K562 (cell line): ENCODE results near the gene MEF2D. TPM values are rescaled to one million over a fixed set of nuclear protein-coding genes. Genes with fewer than 3 reads are reported as not detected.
A peak's percentile ranks its signal among the peaks of the same experiment; 100 is the strongest.

ENCODE experiments used
- ATAC-seq: fragments of 200-7000 bp; cut with Tn5 transposase; 3 replicates; pipeline ENCODE4 v1.9.1; 2020; ENCODE audit warnings: moderate library complexity
- BruUV-seq: library from RNA; stranded (reverse); fragments of 400-500 nt; replicated peaks from 2 replicates; lab custom pipeline; 2021; lab: Mats Ljungman, UMichigan
- CTCF ChIA-PET: fragments of 300-600 bp; formaldehyde crosslinking; extraction: SDS; loops from one replicate; lab custom pipeline; 2021; ENCODE audit warnings: low intra/inter-chr PET ratio; lab: Yijun Ruan, JAX
- POLR2A ChIA-PET: fragments of 300-600, 350-650 bp; sonication (Branson Sonifier 250); formaldehyde crosslinking; extraction: SDS; loops from one replicate; lab custom pipeline; 2021; ENCODE audit warnings: antibody characterized with exemption, inconsistent platforms; lab: Yijun Ruan, JAX
- DNase-seq, 4 experiments: peaks; one replicate each; pipeline versions ENCODE4 v3.0.0 to v3.0.0-alpha.2; 2011 to 2018; ENCODE audit warnings: low spot score in 3 of 4, mixed read lengths in 3 of 4; ENCODE audit errors: extremely low read depth in 1 of 4
- FAIRE-seq: peaks from 2 replicates; lab custom pipeline; 2011; peaks lifted over from hg19 to GRCh38; lab: Jason Lieb, UNC
- H2AFZ ChIP-seq: 2 replicates; pipeline ENCODE4 v1.6.0; 2011; ENCODE audit warnings: low read depth, low read length, control low read depth, inconsistent platforms
- H3K27ac ChIP-seq: fragments of 200-600 bp; 3 replicates; pipeline ENCODE4 v1.8.0; 2011; ENCODE audit warnings: low read depth, mild to moderate bottlenecking, control low read depth, inconsistent platforms, low read length, moderate library complexity, mixed read lengths; ENCODE audit errors: extremely low read depth
- H3K27me3 ChIP-seq, 2 experiments: fragments of 300-600 bp in 1 of 2; 2 replicates in 1 of 2; 3 replicates in 1 of 2; pipeline versions ENCODE4 v1.6.0 to v1.8.0; 2011; ENCODE audit warnings: inconsistent platforms in 2 of 2, low read length in 2 of 2, mild to moderate bottlenecking in 1 of 2, mixed read lengths in 1 of 2, moderate library complexity in 1 of 2; ENCODE audit not compliant: control insufficient read depth in 2 of 2, insufficient read depth in 2 of 2
- H3K36me3 ChIP-seq: fragments of 300-600 bp; 3 replicates; pipeline ENCODE4 v1.8.0; 2011; ENCODE audit warnings: mild to moderate bottlenecking, low read length, inconsistent platforms; ENCODE audit not compliant: control insufficient read depth, insufficient read depth
- H3K4me1 ChIP-seq, 2 experiments: fragments of 200-600 bp in 1 of 2; replicated peaks in 1 of 2; 2 replicates in 1 of 2; 3 replicates in 1 of 2; pipeline versions ENCODE4 v1.5.1 to v1.8.0; 2011; ENCODE audit warnings: inconsistent platforms in 2 of 2, low read length in 2 of 2, mild to moderate bottlenecking in 1 of 2, mixed read lengths in 1 of 2, moderate library complexity in 1 of 2; ENCODE audit not compliant: control insufficient read depth in 2 of 2, insufficient read depth in 2 of 2
- H3K4me2 ChIP-seq: 2 replicates; pipeline ENCODE4 v1.6.1; 2011; ENCODE audit warnings: low read length, control low read depth, inconsistent platforms, mixed read lengths; ENCODE audit not compliant: insufficient read depth
- H3K4me3 ChIP-seq: fragments of 200-600 bp; sonication (generic), shearing (Covaris generic); 2 replicates; pipeline ENCODE4 v1.5.1; 2016; ENCODE audit warnings: control low read depth, inconsistent platforms
- H3K79me2 ChIP-seq: fragments of 200-600 bp; 3 replicates; pipeline ENCODE4 v1.8.0; 2011; ENCODE audit warnings: low read length, inconsistent platforms; ENCODE audit not compliant: control insufficient read depth, insufficient read depth
- H3K9ac ChIP-seq, 2 experiments: 2 replicates each; pipeline versions ENCODE4 v1.6.0 to v1.6.1; 2011; ENCODE audit warnings: low read depth in 2 of 2, low read length in 2 of 2, control low read depth in 1 of 2, inconsistent platforms in 1 of 2, mild to moderate bottlenecking in 1 of 2, mixed read lengths in 1 of 2; ENCODE audit not compliant: insufficient read depth in 1 of 2
- H3K9me1 ChIP-seq: one replicate; pipeline ENCODE4 v1.6.0; 2011; ENCODE audit warnings: inconsistent platforms, mild to moderate bottlenecking, low read length, moderate library complexity; ENCODE audit not compliant: control insufficient read depth, insufficient read depth
- H3K9me3 ChIP-seq: replicated peaks from 2 replicates; pipeline ENCODE4 v1.5.1; 2011; ENCODE audit warnings: low read depth, low read length, inconsistent platforms; ENCODE audit not compliant: control insufficient read depth, insufficient read depth
- H4K20me1 ChIP-seq: replicated peaks from 2 replicates; pipeline ENCODE4 v1.6.1; 2011; ENCODE audit warnings: low read length, inconsistent platforms, mixed read lengths; ENCODE audit not compliant: control insufficient read depth, insufficient read depth
- ARID3B ChIP-seq: fragments of 250-450 bp; sonication (Bioruptor Pico); IDR thresholded peaks from 2 replicates; pipeline ENCODE4 v1.4.0; 2020; ENCODE audit warnings: borderline replicate concordance
- CC2D1A ChIP-seq: fragments of 450-650 bp; IDR thresholded peaks from 2 replicates; pipeline ENCODE4 v1.6.1; 2017; ENCODE audit warnings: mild to moderate bottlenecking
- RCOR1 ChIP-seq, 2 experiments: IDR thresholded peaks; 2 replicates each; pipeline ENCODE4 v1.6.1; 2012; ENCODE audit warnings: low read depth in 2 of 2, low read length in 2 of 2, borderline replicate concordance in 1 of 2, improper control_type of control experiment in 1 of 2
- REST ChIP-seq, 2 experiments: fragments of 450-650 bp; formaldehyde crosslinking in 1 of 2; IDR thresholded peaks; 2 replicates each; pipeline versions ENCODE4 v1.4.0 to v1.6.1; 2014 to 2020; ENCODE audit warnings: mild to moderate bottlenecking in 2 of 2, borderline replicate concordance in 1 of 2, low read depth in 1 of 2
- WGBS: fragments of 100-300 bp; shearing (Covaris generic); methylation state at CpG from one replicate; pipeline ENCODE4 v1.1.6; 2016; ENCODE audit warnings: low coverage, mixed read lengths; ENCODE audit not compliant: insufficient coverage; ENCODE audit errors: missing lambda C conversion rate; 5-methylcytosine and 5-hydroxymethylcytosine counted together
- in situ Hi-C: fragments of 300-500 bp; cut with MboI; formaldehyde crosslinking; loops from 4 replicates; pipeline ENCODE4 v1.15.0; 2018; ENCODE audit warnings: inconsistent platforms, mixed read lengths
- intact Hi-C: fragments of 100-400 bp; cut with micrococcal nuclease; formaldehyde crosslinking; loops from 2 replicates; pipeline ENCODE4 v1.14.2; 2022
- polyA plus RNA-seq, 8 experiments: library from polyadenylated mRNA; depleted of rRNA in 4 of 8; stranded (reverse) in 5 of 8; unstranded in 3 of 8; fragments of >200 nt; fragmentation: Nextera tagmentation in 2 of 8; fragmentation: Illumina TruSeq in 1 of 8; extraction: Ambion mirVana in 2 of 8; extraction: Trizol in 1 of 8; gene quantifications; 2 replicates each; pipeline versions ENCODE4 v1.2.1 to v1.2.3, GENCODE V29; 2011 to 2014; ENCODE audit warnings: inconsistent platforms in 1 of 8, missing spikeins in 1 of 8
- total RNA-seq, 7 experiments: library from RNA; depleted of rRNA in 6 of 7; stranded (reverse); fragments of >200 nt in 6 of 7; fragmentation: Illumina TruSeq in 2 of 7; extraction: Trizol in 2 of 7; gene quantifications; 2 replicates each; pipeline versions ENCODE4 v1.2.1 to v1.2.3, GENCODE V29; 2011 to 2021; ENCODE audit warnings: low replicate concordance in 1 of 7
- TF ChIP-seq, protein P1 (sequence below): fragments of 450-650 bp; formaldehyde crosslinking; IDR thresholded peaks from 2 replicates; pipeline ENCODE4 v1.4.0; 2020; ENCODE audit warnings: mild to moderate bottlenecking, moderate library complexity
- TF ChIP-seq, protein P2 (sequence below), 2 experiments: fragments of 200-800 bp in 1 of 2; sonication (Bioruptor generic) in 1 of 2; sonication (generic) in 1 of 2; formaldehyde crosslinking in 1 of 2; IDR thresholded peaks in 1 of 2; conservative IDR thresholded peaks in 1 of 2; 2 replicates each; pipeline versions ENCODE4 v1.5.0 to v1.6.1; 2016 to 2020; ENCODE audit warnings: missing compliant biosample characterization in 1 of 2, missing genetic modification characterization in 1 of 2, missing genetic modification reagents in 1 of 2

Gene MEF2D
- total and polyA plus RNA-seq, 9 of the 15 experiments (the other 6 are each of a cell fraction or from before 2014, with no cell fraction given), result 0.10 to 19.5 (median 2.6) TPM

DNA sequence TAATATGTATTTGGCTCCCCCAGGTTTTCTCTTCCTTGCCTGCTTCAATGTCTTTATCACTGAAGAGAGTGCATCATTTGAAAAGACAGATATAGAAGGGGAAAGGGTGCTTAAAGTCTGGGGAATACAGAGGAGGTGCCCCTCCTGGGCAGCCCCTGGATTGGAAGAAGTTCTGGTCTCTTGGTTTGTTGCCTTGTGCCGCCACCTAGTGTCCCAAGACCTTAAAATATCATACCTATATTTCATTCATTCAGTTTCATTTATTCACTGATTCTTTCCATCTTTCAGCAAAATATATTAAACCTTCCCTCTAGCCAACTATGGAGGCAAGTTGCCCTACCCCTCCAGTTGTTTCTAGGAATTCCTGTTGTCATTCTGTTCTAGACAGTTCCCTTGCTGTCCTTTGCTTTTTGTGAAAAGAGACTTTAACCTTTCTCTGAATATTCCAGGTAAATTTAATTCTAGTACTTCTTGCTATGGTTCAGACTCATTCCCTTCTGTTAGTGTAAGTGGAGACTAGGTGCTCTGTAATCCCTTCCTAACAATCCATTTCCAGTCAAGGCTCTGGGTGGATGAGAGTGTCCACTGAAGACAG, 56.1 kb downstream of the MEF2D start:
- in situ Hi-C loops, result loop anchor here (5.0 kb wide), 1 partner anchor 57 kb away; no protein-coding TSS in a partner anchor
- FAIRE-seq, result peak; percentile 80
- H3K36me3 ChIP-seq, result no peaks in the 10 kb centered on the region
- no peak overlapping the region for H3K9ac ChIP-seq
- ATAC-seq, result peak; percentile 81
- H3K27ac ChIP-seq, result no peak overlapping the region
- peaks cover 0 to 5% of the 10 kb centered on the region in 2 experiments; a peak in 2 of 5 replicates for H3K4me1 ChIP-seq
- DNase-seq, result peak in 3 of 4 experiments; percentile 47 to 73 (median 50)
- CTCF ChIA-PET, result interaction anchor here (0.5 to 5.9 kb wide), 9 partner anchors 8 to 436 kb away, joined by 3 to 240 read pairs (median 5); no protein-coding TSS in a partner anchor
- H4K20me1 ChIP-seq, result no peaks in the 10 kb centered on the region; the same call in 1 of the 2 replicates
- no peak overlapping the region for H2AFZ ChIP-seq
- intact Hi-C loops, result loop anchor here (1.0 to 10.0 kb wide), 3 partner anchors 59 to 350 kb away; no protein-coding TSS in a partner anchor
- H3K79me2 ChIP-seq, result no peaks in the 10 kb centered on the region
- H3K9me1 ChIP-seq, result no peaks in the 10 kb centered on the region
- WGBS, result 0% methylated on average over 1 of the region's 1 CpG
- BruUV-seq, result no TSS peak
- POLR2A ChIA-PET, result interaction anchor here (2.4 kb wide), 1 partner anchor 58 kb away, joined by 26 read pairs; no protein-coding TSS in a partner anchor
- no peak overlapping the region for H3K4me2 ChIP-seq
- H3K27me3 ChIP-seq, result peaks cover 42 to 45% of the 10 kb centered on the region in 2 experiments
- no peak overlapping the region for H3K4me3 ChIP-seq
- no peaks in the 10 kb centered on the region for H3K9me3 ChIP-seq
- TF ChIP-seq, protein P1, sequence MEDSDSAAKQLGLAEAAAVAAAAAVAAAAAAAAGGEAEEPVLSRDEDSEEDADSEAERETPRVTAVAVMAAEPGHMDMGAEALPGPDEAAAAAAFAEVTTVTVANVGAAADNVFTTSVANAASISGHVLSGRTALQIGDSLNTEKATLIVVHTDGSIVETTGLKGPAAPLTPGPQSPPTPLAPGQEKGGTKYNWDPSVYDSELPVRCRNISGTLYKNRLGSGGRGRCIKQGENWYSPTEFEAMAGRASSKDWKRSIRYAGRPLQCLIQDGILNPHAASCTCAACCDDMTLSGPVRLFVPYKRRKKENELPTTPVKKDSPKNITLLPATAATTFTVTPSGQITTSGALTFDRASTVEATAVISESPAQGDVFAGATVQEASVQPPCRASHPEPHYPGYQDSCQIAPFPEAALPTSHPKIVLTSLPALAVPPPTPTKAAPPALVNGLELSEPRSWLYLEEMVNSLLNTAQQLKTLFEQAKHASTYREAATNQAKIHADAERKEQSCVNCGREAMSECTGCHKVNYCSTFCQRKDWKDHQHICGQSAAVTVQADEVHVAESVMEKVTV (CRISPR knock-in tag), result peak; percentile 83
- TF ChIP-seq CC2D1A, result peak; percentile 75
- TF ChIP-seq ARID3B (CRISPR knock-in tag), result no peak
- peak; percentile 90 for TF ChIP-seq REST (IDR thresholded peaks at IDR 0.05; ENCODE audit: borderline replicate concordance)
- no peak for TF ChIP-seq REST (CRISPR knock-in tag; IDR thresholded peaks at IDR 0.05; ENCODE audit: low read depth)
- TF ChIP-seq RCOR1 (IDR thresholded peaks at IDR 0.05; ENCODE audit: borderline replicate concordance in 1 of 2, low read depth in 2 of 2, low read length in 2 of 2), result peak in 1 of 2 experiments; percentile 15; a peak in 1 of 4 replicates
- TF ChIP-seq, protein P2, sequence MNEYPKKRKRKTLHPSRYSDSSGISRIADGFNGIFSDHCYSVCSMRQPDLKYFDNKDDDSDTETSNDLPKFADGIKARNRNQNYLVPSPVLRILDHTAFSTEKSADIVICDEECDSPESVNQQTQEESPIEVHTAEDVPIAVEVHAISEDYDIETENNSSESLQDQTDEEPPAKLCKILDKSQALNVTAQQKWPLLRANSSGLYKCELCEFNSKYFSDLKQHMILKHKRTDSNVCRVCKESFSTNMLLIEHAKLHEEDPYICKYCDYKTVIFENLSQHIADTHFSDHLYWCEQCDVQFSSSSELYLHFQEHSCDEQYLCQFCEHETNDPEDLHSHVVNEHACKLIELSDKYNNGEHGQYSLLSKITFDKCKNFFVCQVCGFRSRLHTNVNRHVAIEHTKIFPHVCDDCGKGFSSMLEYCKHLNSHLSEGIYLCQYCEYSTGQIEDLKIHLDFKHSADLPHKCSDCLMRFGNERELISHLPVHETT (CRISPR knock-in tag; conservative IDR thresholded peaks at IDR 0.05 in 1 of 2, IDR thresholded peaks at IDR 0.05 in 1 of 2), result no peak
